ENCODE data around the gene IGLL5.

The IGLL5 gene

DNA sequence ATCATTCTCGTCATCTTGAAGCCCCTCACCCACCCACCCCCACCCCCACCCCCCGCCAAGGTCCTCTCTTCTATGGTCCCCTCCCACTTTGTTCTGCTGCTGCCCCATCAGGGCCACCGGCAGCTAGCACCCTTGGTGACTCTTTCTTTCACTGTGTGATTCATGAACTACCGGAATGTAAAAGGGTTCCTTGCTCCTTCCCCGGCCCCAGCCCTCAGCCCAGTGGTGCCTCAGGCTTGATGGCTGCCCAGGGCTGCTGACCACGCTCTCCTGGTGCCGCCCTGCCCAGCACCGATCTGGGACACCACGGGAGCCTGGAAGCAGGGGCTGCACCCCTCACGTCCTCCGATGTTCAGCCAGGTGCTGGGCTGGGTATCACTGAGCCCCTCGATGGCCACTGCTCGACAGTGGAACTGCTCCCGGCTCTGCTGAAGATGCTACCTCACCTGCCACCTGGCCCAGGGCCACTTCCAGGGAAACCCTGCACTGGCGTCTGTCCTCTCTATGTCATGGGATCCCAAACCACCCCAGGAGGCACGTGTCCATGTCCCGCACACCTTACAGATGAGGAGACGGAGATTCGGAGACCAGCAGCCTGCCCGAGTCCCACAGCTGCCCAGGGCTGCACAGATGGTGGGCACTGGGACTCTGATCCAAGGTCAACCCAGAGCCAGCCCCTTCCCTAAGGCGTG, 39.7 kb downstream of the IGLL5 start:
- no peak for DNase-seq (ENCODE audit: low read depth)

- DNase-seq (ENCODE audit: low read depth) = no peak
Observed at GRCh38 chr22:22927888-22928665, 40.5 kb downstream of the IGLL5 start.

- peak; percentile 6 for DNase-seq (ENCODE audit: low read depth)
Observed at GRCh38 chr22:22928666-22929380, 41.2 kb downstream of the IGLL5 start.

DNA sequence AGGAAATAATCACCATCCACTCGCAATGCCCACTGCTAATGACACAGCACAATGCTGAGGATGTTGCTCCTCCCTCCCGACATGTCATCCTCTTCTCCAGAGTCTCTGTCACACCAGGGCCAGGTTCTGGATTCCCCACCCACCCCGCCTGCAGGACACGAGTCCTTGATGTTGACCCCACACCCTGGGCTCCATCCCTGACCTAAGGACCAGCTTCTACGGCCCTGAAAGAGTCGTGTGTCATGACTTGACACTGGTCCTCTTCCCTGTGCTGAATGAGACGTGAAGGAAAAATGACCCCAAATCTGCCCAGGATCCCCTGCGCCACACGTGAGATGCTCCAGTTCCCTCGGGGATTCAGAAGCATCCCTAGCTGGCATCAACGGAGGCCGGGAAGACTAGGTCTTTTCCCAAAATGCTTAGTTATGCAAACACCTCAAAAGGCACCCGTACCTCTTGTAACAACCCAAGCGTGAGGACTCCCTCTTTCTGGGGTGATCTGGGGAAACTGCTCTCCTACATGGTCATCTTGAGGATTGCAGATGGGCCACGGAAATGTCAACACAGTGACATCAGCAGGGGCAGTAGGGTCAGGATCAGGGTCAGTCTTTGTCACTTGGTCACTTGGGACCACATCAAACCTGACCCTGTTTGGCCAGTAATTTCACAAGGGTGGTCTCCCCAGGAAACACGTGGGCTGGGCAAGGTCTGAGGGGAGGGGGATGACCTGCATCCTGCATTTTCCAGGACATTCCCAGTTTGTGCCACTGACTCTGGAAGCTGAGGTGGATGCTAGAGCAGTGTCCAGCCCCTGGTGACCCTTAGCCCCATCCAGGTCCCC, 42.0 kb downstream of the IGLL5 start:
- DNase-seq (ENCODE audit: low read depth) = no peak

- no peak for DNase-seq (ENCODE audit: low read depth)
Observed at GRCh38 chr22:22930222-22930497, 42.5 kb downstream of the IGLL5 start.

GRCh38 chr22:22930571-22931556, 43.2 kb downstream of the IGLL5 start:
- DNase-seq (ENCODE audit: low read depth) = no peak

GRCh38 chr22:22931557-22932270, 44.1 kb downstream of the IGLL5 start:
- no peak for DNase-seq (ENCODE audit: low read depth)

- no peak for DNase-seq (ENCODE audit: low read depth)
Observed at GRCh38 chr22:22932512-22932941, 44.9 kb downstream of the IGLL5 start.

DNA sequence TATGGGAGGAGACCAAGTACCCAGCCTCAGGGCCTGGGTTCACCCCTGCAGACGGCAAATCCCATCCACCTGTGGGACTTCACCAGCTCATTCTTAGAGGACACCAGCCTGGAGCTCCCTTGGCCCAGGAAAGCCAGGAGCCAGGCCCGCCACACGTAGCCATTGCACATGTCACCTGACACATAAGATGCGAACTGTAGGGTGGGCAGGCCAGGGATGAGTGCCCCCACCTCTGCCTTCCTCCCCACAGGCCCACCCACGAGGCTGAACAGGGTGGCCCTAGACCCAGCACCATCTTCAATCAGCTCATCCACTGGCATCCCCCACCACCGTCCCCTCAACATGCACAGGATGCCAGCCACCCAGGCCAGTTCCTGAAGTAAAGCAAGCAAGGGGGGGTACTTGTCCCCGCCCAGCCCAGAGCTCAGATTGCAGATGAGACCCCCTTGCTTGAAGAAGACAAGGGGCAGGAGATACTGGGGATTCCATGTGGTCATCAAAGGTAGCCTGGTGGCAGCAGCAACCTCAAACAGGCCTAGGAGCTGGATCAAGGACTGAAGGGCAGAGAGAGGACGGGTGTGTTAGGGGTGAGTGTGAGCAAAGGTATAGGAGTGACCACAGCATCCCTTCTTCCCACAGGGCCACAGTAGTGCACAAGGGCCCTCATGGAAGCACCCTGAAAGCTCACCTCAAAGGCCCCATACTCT, 45.6 kb downstream of the IGLL5 start:
- no peak for DNase-seq (ENCODE audit: low read depth)

- no peak for DNase-seq (ENCODE audit: low read depth)
Observed at GRCh38 chr22:22933807-22934542, 46.4 kb downstream of the IGLL5 start.

- DNase-seq (ENCODE audit: low read depth) = no peak
Observed at GRCh38 chr22:22934543-22935055, 47.0 kb downstream of the IGLL5 start.

DNA sequence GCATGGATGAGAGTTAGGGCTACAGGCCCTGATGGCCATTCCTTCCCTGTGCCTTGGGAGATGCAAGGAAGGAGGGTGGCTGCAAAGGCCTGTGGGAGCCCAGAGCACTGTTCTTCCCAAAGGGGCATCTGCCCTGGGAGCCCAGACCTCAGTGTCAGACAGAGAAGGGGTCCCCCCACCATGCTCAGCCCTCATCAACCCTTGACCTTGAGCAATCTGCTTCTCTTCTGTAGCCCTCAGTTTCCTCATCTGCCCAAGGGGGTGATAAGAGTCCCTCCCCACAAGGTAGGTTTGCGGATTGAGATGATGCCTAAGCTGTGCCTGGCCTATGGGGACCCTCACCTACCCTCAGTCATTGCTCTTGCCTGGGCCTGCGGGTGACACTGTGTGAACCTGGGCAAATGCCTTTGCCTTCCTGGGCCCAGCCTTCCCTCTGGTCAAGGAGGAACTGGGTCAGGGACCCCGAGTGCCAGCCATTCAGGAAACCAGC, 47.5 kb downstream of the IGLL5 start:
- no peak for DNase-seq (ENCODE audit: low read depth)

DNA sequence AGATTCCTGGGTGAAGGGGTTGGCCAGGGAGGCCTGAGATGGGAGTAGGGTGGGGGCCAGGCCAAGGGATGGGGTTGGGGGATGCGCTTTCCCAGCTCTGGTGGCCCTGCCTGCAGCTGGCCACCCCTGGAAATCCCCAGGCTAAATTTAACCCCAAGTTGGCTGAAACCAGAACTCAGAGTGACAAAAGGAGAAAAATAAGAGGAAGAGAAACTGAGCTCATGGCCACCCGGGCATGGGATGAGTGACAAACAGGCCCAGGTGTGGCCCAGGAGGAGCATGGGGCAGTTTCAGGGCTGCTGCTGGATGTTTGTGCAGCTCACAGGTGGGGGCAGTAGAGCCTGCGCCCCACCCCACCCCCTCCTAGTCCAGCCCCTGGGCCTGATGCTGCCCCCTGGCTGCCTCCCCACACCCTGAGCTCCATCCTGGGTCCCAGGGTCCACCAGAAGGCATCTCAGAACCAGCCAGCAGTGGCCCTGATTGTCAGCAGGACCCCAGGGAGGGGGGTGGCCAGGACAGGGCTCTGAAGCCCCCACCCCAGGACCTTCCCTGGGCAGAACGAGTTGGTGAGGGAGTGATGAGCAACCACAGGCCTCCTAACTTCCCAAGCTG, 48.0 kb downstream of the IGLL5 start:
- no peak for DNase-seq (ENCODE audit: low read depth)

- DNase-seq (ENCODE audit: low read depth) = no peak
Observed at GRCh38 chr22:22936180-22936914, 48.7 kb downstream of the IGLL5 start.

- DNase-seq (ENCODE audit: low read depth) = no peak
Observed at GRCh38 chr22:22936915-22937656, 49.5 kb downstream of the IGLL5 start.

GRCh38 chr22:22937894-22938480, 50.4 kb downstream of the IGLL5 start:
- DNase-seq (ENCODE audit: low read depth) = no peak

Data from activated T-cell treated with anti-CD3 and anti-CD28 coated beads for 1 hour (primary cell).